RWPE2 (cell line): Measurements from ENCODE around the gene SLC12A8.

Source experiments
- ATAC-seq: fragments of 200-7000 bp; cut with Tn5 transposase; 3 replicates; pipeline ENCODE4 v1.9.1; 2021; ENCODE audit warnings: low read depth
- DNase-seq: peaks from one replicate; pipeline ENCODE4 v3.0.0-alpha.2; 2020; ENCODE audit warnings: low spot score
- H3K27ac ChIP-seq: fragments of 450-650 bp; 2 replicates; pipeline ENCODE4 v1.5.1; 2017; ENCODE audit warnings: mild to moderate bottlenecking; ENCODE audit not compliant: poor library complexity, severe bottlenecking
- H3K27me3 ChIP-seq: fragments of 250-450 bp; sonication (Bioruptor Pico); 2 replicates; pipeline ENCODE4 v1.5.1; 2021; ENCODE audit warnings: mild to moderate bottlenecking, moderate library complexity; ENCODE audit not compliant: insufficient read depth, poor library complexity, severe bottlenecking
- H3K36me3 ChIP-seq: fragments of 250-450 bp; sonication (Bioruptor Pico); 2 replicates; pipeline ENCODE4 v1.5.1; 2020; ENCODE audit warnings: low read depth, mild to moderate bottlenecking, moderate library complexity
- H3K4me1 ChIP-seq: fragments of 250-450 bp; sonication (Bioruptor Pico); 2 replicates; pipeline ENCODE4 v1.5.1; 2021; ENCODE audit warnings: mild to moderate bottlenecking, moderate library complexity; ENCODE audit not compliant: insufficient read depth, poor library complexity, severe bottlenecking
- H3K4me3 ChIP-seq: fragments of 250-450 bp; sonication (Bioruptor Pico); 2 replicates; pipeline ENCODE4 v1.5.1; 2021; ENCODE audit warnings: mild to moderate bottlenecking, moderate library complexity; ENCODE audit not compliant: severe bottlenecking
- H3K9me3 ChIP-seq: fragments of 250-450 bp; sonication (Bioruptor Pico); 2 replicates; pipeline ENCODE4 v1.5.1; 2021; ENCODE audit warnings: mild to moderate bottlenecking, moderate library complexity; ENCODE audit not compliant: severe bottlenecking
- TF ChIP-seq, protein P1 (sequence below): fragments of 450-650 bp; IDR thresholded peaks from one replicate; pipeline ENCODE4 v1.5.1; 2017; ENCODE audit warnings: mild to moderate bottlenecking, moderate library complexity; ENCODE audit not compliant: poor library complexity, severe bottlenecking

The SLC12A8 gene

DNA sequence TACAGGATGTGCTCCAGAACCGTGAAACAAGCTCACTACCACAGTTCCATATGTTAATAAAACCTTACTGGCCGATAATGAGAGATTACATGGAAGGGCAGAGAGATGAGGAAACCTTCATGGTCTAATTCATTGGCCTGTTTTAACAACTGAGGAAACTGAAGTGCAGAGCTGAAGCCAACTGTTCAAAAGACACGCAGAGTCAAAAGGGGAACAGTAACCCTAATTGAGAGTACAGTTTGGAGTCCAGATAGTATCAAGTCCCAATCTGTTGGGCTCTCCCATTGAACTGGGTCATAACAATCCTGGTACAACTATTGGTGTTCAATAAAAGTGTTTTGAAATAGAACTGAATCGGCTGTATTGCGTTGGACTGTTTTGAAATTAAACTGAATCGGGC lies 69.6 kb downstream of the SLC12A8 start:
- Histone ChIP-seq H3K4me3 (no peak overlapping the region), H3K36me3 (no peaks in the 10 kb centered on the region), H3K4me1 (peaks cover 8% of the 10 kb centered on the region), H3K9me3 (no peaks in the 10 kb centered on the region), H3K27ac (no peak overlapping the region), H3K27me3 (no peaks in the 10 kb centered on the region)
- DNase-seq (no peak), ATAC-seq (no peak)
- TF ChIP-seq, protein P1, sequence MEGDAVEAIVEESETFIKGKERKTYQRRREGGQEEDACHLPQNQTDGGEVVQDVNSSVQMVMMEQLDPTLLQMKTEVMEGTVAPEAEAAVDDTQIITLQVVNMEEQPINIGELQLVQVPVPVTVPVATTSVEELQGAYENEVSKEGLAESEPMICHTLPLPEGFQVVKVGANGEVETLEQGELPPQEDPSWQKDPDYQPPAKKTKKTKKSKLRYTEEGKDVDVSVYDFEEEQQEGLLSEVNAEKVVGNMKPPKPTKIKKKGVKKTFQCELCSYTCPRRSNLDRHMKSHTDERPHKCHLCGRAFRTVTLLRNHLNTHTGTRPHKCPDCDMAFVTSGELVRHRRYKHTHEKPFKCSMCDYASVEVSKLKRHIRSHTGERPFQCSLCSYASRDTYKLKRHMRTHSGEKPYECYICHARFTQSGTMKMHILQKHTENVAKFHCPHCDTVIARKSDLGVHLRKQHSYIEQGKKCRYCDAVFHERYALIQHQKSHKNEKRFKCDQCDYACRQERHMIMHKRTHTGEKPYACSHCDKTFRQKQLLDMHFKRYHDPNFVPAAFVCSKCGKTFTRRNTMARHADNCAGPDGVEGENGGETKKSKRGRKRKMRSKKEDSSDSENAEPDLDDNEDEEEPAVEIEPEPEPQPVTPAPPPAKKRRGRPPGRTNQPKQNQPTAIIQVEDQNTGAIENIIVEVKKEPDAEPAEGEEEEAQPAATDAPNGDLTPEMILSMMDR, result no peak

DNA sequence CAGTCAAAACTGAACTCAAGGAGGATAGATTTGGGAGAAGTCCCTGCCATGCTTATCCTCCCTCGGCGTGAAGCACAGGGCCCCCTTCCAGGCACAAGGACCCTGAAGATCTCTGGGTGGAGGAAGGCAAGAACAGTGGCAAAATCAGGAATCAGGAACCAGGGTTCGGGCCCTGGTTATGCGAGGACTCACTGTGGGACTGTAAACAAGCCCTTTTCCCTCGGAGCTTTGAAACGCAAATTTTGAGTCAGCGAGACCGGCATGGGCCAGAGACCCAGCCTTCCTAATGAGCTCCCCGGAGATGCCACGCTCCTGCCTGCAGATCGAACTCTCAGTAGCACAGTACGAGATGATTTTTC lies 70.1 kb downstream of the SLC12A8 start:
- TF ChIP-seq, protein P1, result no peak
- Histone ChIP-seq H3K4me3 (no peak overlapping the region), H3K9me3 (no peaks in the 10 kb centered on the region)

DNA sequence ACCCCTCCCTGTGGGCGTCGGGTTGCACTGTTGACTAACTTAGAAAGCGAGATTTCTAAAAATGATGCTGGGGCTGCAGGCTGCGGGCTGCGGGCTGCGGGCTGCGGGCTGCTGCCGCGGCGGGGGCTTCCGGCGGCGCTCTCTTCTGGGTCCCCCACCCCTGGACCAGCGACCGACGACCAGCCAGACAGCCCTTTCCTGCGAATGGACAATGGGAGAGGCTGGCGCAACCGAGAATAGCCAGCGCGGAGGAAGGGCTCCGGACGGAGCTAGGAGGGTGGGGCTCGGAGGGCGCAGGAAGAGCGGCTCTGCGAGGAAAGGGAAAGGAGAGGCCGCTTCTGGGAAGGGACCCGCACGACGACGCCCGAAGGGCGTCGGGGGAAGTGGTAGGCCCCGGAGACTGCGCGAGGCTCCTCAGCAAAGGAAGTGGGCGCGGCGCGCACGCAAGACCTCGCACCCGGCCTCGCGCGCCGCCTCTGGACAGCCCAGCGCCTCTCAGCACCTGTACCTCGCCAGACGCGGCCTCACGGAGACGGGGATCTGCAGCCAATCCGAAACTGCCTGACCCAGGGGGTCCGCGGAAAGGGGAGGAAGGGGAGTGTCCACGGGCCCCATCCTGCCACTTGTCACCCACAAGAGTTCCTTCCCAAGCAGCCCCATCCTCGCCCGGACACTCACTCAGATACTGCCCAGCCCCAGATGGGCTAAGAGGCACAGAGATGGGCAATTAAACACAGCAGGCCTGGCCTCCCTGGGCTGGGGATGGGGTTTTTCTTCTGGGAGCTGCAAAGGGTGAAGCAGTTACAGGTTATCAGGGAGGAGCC lies 70.7 kb downstream of the SLC12A8 start:
- H3K36me3 ChIP-seq, result no peaks in the 10 kb centered on the region
- ATAC-seq (peak; percentile 29; the same call in 1 of the 3 replicates), DNase-seq (no peak)
- no peak overlapping the region for H3K27ac ChIP-seq
- TF ChIP-seq, protein P1, result no peak
- peaks cover 15% of the 10 kb centered on the region for H3K4me1 ChIP-seq
- H3K4me3 ChIP-seq, result no peak overlapping the region
- H3K27me3 ChIP-seq, result no peaks in the 10 kb centered on the region
- no peaks in the 10 kb centered on the region for H3K9me3 ChIP-seq

More for the DNA sequence above, 70.1 kb downstream of the SLC12A8 start:
- H3K36me3 ChIP-seq, result no peaks in the 10 kb centered on the region
- DNase-seq (no peak), ATAC-seq (no peak)
- H3K27me3 ChIP-seq, result no peaks in the 10 kb centered on the region
- peaks cover 12% of the 10 kb centered on the region for H3K4me1 ChIP-seq
- no peak overlapping the region for H3K27ac ChIP-seq

DNA sequence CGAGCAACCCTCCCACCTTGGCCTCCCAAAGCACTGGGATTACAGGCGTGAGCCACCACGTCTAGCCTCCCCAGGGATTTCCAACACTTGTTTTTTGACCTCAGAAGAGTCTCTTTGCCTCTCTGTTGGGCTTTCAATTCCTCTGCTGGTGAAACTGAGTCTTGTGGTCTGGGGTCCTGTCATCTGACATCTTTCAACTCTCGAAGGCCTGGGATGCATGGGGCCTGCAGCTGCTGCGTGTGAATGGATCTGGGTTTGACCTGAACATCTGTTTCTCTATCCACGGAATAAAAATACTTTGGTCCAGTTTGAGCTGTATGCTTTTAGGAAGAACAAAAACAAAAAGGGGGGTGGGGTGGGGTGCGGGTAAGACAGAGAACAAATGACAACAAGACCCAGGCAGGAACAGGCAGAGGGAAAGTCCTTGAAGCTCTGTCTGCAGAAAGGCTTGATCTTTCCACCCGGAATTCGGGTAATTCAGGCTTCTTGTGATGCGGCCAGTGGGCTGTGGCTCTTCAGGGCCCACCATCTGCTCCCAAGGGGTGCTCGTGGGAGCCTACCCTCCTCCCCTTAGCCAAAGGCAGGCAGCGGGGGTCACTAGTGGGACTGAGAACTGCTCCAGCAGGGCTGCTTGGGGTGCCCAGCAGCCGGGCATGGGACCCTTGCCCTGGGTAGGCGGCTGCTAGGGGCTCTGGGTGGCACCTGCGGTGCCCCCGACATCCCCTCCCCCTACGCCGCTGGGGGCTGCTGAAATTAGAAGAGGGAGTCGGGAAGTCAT lies 71.5 kb downstream of the SLC12A8 start:
- no peaks in the 10 kb centered on the region for H3K36me3 ChIP-seq
- peaks cover 15% of the 10 kb centered on the region for H3K4me1 ChIP-seq
- no peak for DNase-seq
- H3K9me3 ChIP-seq, result no peaks in the 10 kb centered on the region
- H3K27me3 ChIP-seq, result no peaks in the 10 kb centered on the region
- no peak overlapping the region for H3K4me3 ChIP-seq
- peak overlapping the region; percentile 36 for H3K27ac ChIP-seq
- TF ChIP-seq, protein P1, result no peak
- no peak for ATAC-seq
